ENCODE data around the gene TEP1.

- no peak for TF ChIP-seq TAF1 (IDR thresholded peaks at IDR 0.05; ENCODE audit: borderline replicate concordance, insufficient read depth, low read length)
- no peak for TF ChIP-seq REST (IDR thresholded peaks at IDR 0.05; ENCODE audit: insufficient read depth in 1 of 2, low read depth in 2 of 2, low read length in 2 of 2)
Observed at GRCh38 chr14:20409226-20409625, 4.1 kb downstream of the TEP1 start.

All from PFSK-1 (cell line).